Heart left ventricle (tissue), 13 donors: ENCODE measurements around the gene UNC13C.

Source experiments
- CTCF ChIP-seq, 12 donors: fragments of 200-600 bp; sonication (generic) in 4 of 12; IDR thresholded peaks; one replicate each; pipeline versions ENCODE4 v1.5.0 to v1.8.0; 2018 to 2022; ENCODE audit warnings: antibody characterized with exemption in 12 of 12, mild to moderate bottlenecking in 5 of 12
- POLR2A ChIP-seq, 2 donors: fragments of 450-650 bp; IDR thresholded peaks; one replicate each; pipeline ENCODE4 v1.6.1; 2017; ENCODE audit warnings: antibody characterized with exemption in 2 of 2, mild to moderate bottlenecking in 2 of 2, moderate library complexity in 2 of 2
- donor health status: ischemic (EF 13 %, LVEDD 7.1; RV severe dilation, severe dysfunction).
- donor health status: DM: no; HTN: yes; CAD: no.
- donor health status: DM: no; HTN: no; CAD: no.
- donor health status: ischemic (EF 25% LVEDD 6.9; RV normal size, moderate dysfunction).
- donor health status: ischemic (EF 25% LVEDD 5.7; RV mildly dilated, moderate dysfunction).
- donor health status: ischemic (EF 35%, LVEDD 5.7; RV mildly dilated, moderate dysfunction).
- donor health status: nonischemic (EF 11% LVEDD 7.7; RV severe dilation, severe dysfunction).
- donor health status: DM: yes; HTN: yes; CAD: no.
- donor health status: PGD.
- donor health status: ischemic (EF 29% LVEDD 5.4; RV normal size, mild dysfunction).
- donor health status: nonischemic (EF 23%, LVEDD 6.1; RV moderate dilation, normal function).

- no peak for TF ChIP-seq CTCF (IDR thresholded peaks at IDR 0.05)
- no peak for TF ChIP-seq POLR2A (IDR thresholded peaks at IDR 0.05)
Measured at GRCh38 chr15:53974813-53975212, 3.4 kb upstream of the UNC13C start.
